ENCODE results near the gene RAB2B. TPM values are rescaled to one million over a fixed set of nuclear protein-coding genes. Genes with fewer than 3 reads are reported as not detected.

The RAB2B gene
- polyA plus RNA-seq, 3 donors: 2.1 to 9.9 (median 5.1) TPM

- Histone ChIP-seq H3K9me3 (replicated peaks in 1 of 2; ENCODE audit: control insufficient read depth in 1 of 2, insufficient read depth in 1 of 2, low read length in 2 of 2) (no peaks in the 10 kb centered on the region), H3K79me2 (ENCODE audit: insufficient read depth, low read length) (no peaks in the 10 kb centered on the region), H3K27ac (ENCODE audit: low read depth in 1 of 2, low read length in 2 of 2) (no peak overlapping the region), H3K4me1 (ENCODE audit: control insufficient read depth in 1 of 2, insufficient read depth in 2 of 2, low read length in 2 of 2) (peaks cover 13 to 19% of the 10 kb centered on the region in 2 donors), H2AFZ (ENCODE audit: insufficient read depth, low read depth, low read length, poor library complexity, severe bottlenecking) (no peak overlapping the region), H3K4me3 (replicated peaks in 1 of 3; ENCODE audit: low read depth in 2 of 3, low read length in 3 of 3) (no peak overlapping the region), H3K27me3 (ENCODE audit: control insufficient read depth in 2 of 2, insufficient read depth in 2 of 2, low read length in 2 of 2) (peaks cover 10 to 23% of the 10 kb centered on the region in 2 donors), H3K36me3 (replicated peaks in 1 of 2; ENCODE audit: control insufficient read depth in 1 of 2, insufficient read depth in 2 of 2, low read length in 2 of 2) (no peaks in the 10 kb centered on the region), H3K9ac (ENCODE audit: insufficient read depth, low read length, poor library complexity, severe bottlenecking) (no peak overlapping the region), H3K4me2 (replicated peaks; ENCODE audit: extremely low read depth, low read length, poor library complexity, severe bottlenecking) (no peak overlapping the region), H4K20me1 (ENCODE audit: insufficient read depth, low read length) (no peaks in the 10 kb centered on the region)
- TF ChIP-seq CTCF (IDR thresholded peaks at IDR 0.05): no peak
- H3K27me3 Mint-ChIP-seq (ENCODE audit: low read depth in 3 of 3): peaks cover 36 to 51% (median 48%) of the 10 kb centered on the region in 3 donors
- H3K4me1 Mint-ChIP-seq: peaks cover 14% of the 10 kb centered on the region
- H3K9me3 Mint-ChIP-seq: peaks cover 0 to 4% (median 1%) of the 10 kb centered on the region in 7 donors
- DNase-seq: no peak
- no peak overlapping the region for H3K27ac Mint-ChIP-seq
- WGBS (ENCODE audit: insufficient coverage): 64% methylated on average over 6 of the region's 7 CpGs
- H3K36me3 Mint-ChIP-seq: peaks cover 0 to 2% of the 10 kb centered on the region in 2 donors
- intact Hi-C loops (cut with micrococcal nuclease): no loop called here
- no peak overlapping the region for H3K4me3 Mint-ChIP-seq
Observed at GRCh38 chr14:21523203-21523602, 46.4 kb upstream of the RAB2B start.

GRCh38 chr14:21521501-21521900 lies 44.7 kb upstream of the RAB2B start:
- no peaks in the 10 kb centered on the region for H4K20me1 ChIP-seq (ENCODE audit: insufficient read depth, low read length)
- H3K79me2 ChIP-seq (ENCODE audit: insufficient read depth, low read length): no peaks in the 10 kb centered on the region
- no peak overlapping the region for H2AFZ ChIP-seq (ENCODE audit: insufficient read depth, low read depth, low read length, poor library complexity, severe bottlenecking)
- H3K4me3 Mint-ChIP-seq: no peak overlapping the region
- no peak for TF ChIP-seq CTCF (IDR thresholded peaks at IDR 0.05)
- peaks cover 0 to 2% of the 10 kb centered on the region in 2 donors for H3K36me3 Mint-ChIP-seq
- H3K27me3 ChIP-seq (ENCODE audit: control insufficient read depth in 2 of 2, insufficient read depth in 2 of 2, low read length in 2 of 2): peaks cover 4 to 15% of the 10 kb centered on the region in 2 donors
- H3K36me3 ChIP-seq (replicated peaks in 1 of 2; ENCODE audit: control insufficient read depth in 1 of 2, insufficient read depth in 2 of 2, low read length in 2 of 2): no peaks in the 10 kb centered on the region
- WGBS (ENCODE audit: insufficient coverage): 71% methylated on average over 1 of the region's 2 CpGs
- DNase-seq: no peak
- no peak overlapping the region for H3K9ac ChIP-seq (ENCODE audit: insufficient read depth, low read length, poor library complexity, severe bottlenecking)
- H3K27ac Mint-ChIP-seq: no peak overlapping the region
- peaks cover 28 to 41% (median 41%) of the 10 kb centered on the region in 3 donors for H3K27me3 Mint-ChIP-seq (ENCODE audit: low read depth in 3 of 3)
- intact Hi-C loops (cut with micrococcal nuclease): no loop called here
- H3K4me1 ChIP-seq (ENCODE audit: control insufficient read depth in 1 of 2, insufficient read depth in 2 of 2, low read length in 2 of 2): peaks cover 5 to 7% of the 10 kb centered on the region in 2 donors
- H3K4me1 Mint-ChIP-seq: peaks cover 4% of the 10 kb centered on the region
- no peak overlapping the region for H3K27ac ChIP-seq (ENCODE audit: low read depth in 1 of 2, low read length in 2 of 2)
- H3K9me3 ChIP-seq (replicated peaks in 1 of 2; ENCODE audit: control insufficient read depth in 1 of 2, insufficient read depth in 1 of 2, low read length in 2 of 2): no peaks in the 10 kb centered on the region
- no peak overlapping the region for H3K4me2 ChIP-seq (replicated peaks; ENCODE audit: extremely low read depth, low read length, poor library complexity, severe bottlenecking)
- no peak overlapping the region for H3K4me3 ChIP-seq (replicated peaks in 1 of 3; ENCODE audit: low read depth in 2 of 3, low read length in 3 of 3)
- peaks cover 0 to 5% (median 1%) of the 10 kb centered on the region in 7 donors for H3K9me3 Mint-ChIP-seq

All from CD14-positive monocyte (primary cell).